ENCODE measurements around the gene TTC21B. TPM values are rescaled to one million over a fixed set of nuclear protein-coding genes. Genes with fewer than 3 reads are reported as not detected.
A peak's percentile ranks its signal among the peaks of the same experiment; 100 is the strongest.
"Not testable (repeated sequence)": the region's sequence is repeated elsewhere in the genome, so short reads cannot be mapped to it uniquely, and the experiment has no call there.

The TTC21B gene
- 10 to 100 TPM; 10.2 to 13.2 TPM for total RNA-seq

- no peaks in the 10 kb centered on the region for H3K36me3 ChIP-seq
- H3K4me1 ChIP-seq, result peaks cover 11% of the 10 kb centered on the region
- DNase-seq, result peak; percentile 96
- no peaks in the 10 kb centered on the region for H3K27me3 ChIP-seq
- intact Hi-C loops (cut with DNase I), result no loop called here
- H3K4me3 ChIP-seq, result peak within 1 kb of the TSS; percentile 78
- H3K27ac ChIP-seq, result peak within 1 kb of the TSS; percentile 87
- no peaks in the 10 kb centered on the region for H3K9me3 ChIP-seq
- peak within 1 kb of the TSS; percentile 61 to 80 for H3K9ac ChIP-seq (ENCODE audit: low read depth in 2 of 2, low read length in 2 of 2)
- TF ChIP-seq CTCF (IDR thresholded peaks at IDR 0.05), result peak; percentile 85
These were observed at the start of gene TTC21B for GRCh38 chr2:165953655-165954606. TTC21B (minus strand) TSS chr2:165953776; CDS start chr2:165953705, 71 bp downstream.

- Histone ChIP-seq H3K4me1 (no peaks in the 10 kb centered on the region), H3K36me3 (no peaks in the 10 kb centered on the region), H3K9ac (ENCODE audit: low read depth in 2 of 2, low read length in 2 of 2) (no peak overlapping the region), H3K27me3 (no peaks in the 10 kb centered on the region), H3K9me3 (no peaks in the 10 kb centered on the region), H3K4me3 (no peak overlapping the region), H3K27ac (no peak overlapping the region)
- intact Hi-C loops (cut with DNase I), result no loop called here
- DNase-seq, result no peak
- TF ChIP-seq CTCF (IDR thresholded peaks at IDR 0.05), result no peak
These were observed 46.8 kb upstream of the TTC21B start for GRCh38 chr2:166000401-166000800.

- Histone ChIP-seq H3K36me3 (no peaks in the 10 kb centered on the region), H3K27me3 (no peaks in the 10 kb centered on the region), H3K4me3 (no peak overlapping the region), H3K4me1 (no peaks in the 10 kb centered on the region), H3K9ac (ENCODE audit: low read depth in 2 of 2, low read length in 2 of 2) (no peak overlapping the region), H3K9me3 (no peaks in the 10 kb centered on the region), H3K27ac (no peak overlapping the region)
- TF ChIP-seq CTCF (IDR thresholded peaks at IDR 0.05), result no peak
- no peak for DNase-seq
- intact Hi-C loops (cut with DNase I), result no loop called here
These were observed 37.3 kb upstream of the TTC21B start for GRCh38 chr2:165990846-165991245.

- H3K27me3 ChIP-seq, result no peaks in the 10 kb centered on the region
- no peak overlapping the region for H3K4me3 ChIP-seq
- intact Hi-C loops (cut with DNase I), result no loop called here
- H3K9ac ChIP-seq (ENCODE audit: low read depth in 2 of 2, low read length in 2 of 2), result no peak overlapping the region
- DNase-seq, result no peak
- no peak overlapping the region for H3K27ac ChIP-seq
- no peaks in the 10 kb centered on the region for H3K9me3 ChIP-seq
- no peaks in the 10 kb centered on the region for H3K36me3 ChIP-seq
- no peak for TF ChIP-seq CTCF (IDR thresholded peaks at IDR 0.05)
- H3K4me1 ChIP-seq, result no peaks in the 10 kb centered on the region
These were observed 36.3 kb upstream of the TTC21B start for GRCh38 chr2:165989851-165990250.

GRCh38 chr2:165985120-165985519 is 31.5 kb upstream of the TTC21B start:
- H3K27ac ChIP-seq, result no peak overlapping the region
- intact Hi-C loops (cut with DNase I), result no loop called here

GRCh38 chr2:165972161-165972560 is 18.6 kb upstream of the TTC21B start:
- H3K9me3 ChIP-seq; H3K4me1 ChIP-seq; H3K9ac ChIP-seq (ENCODE audit: low read depth in 2 of 2, low read length in 2 of 2); H3K36me3 ChIP-seq; H3K27ac ChIP-seq; DNase-seq; intact Hi-C loops (cut with DNase I); H3K27me3 ChIP-seq; H3K4me3 ChIP-seq: not testable (repeated sequence)

More at GRCh38 chr2:165985120-165985519, 31.5 kb upstream of the TTC21B start:
- Histone ChIP-seq H3K4me3 (no peak overlapping the region), H3K9ac (ENCODE audit: low read depth in 2 of 2, low read length in 2 of 2) (no peak overlapping the region), H3K27me3 (no peaks in the 10 kb centered on the region), H3K36me3 (no peaks in the 10 kb centered on the region), H3K4me1 (no peaks in the 10 kb centered on the region), H3K9me3 (no peaks in the 10 kb centered on the region)
- no peak for TF ChIP-seq CTCF (IDR thresholded peaks at IDR 0.05)
- DNase-seq, result no peak
